K562 (cell line): ENCODE data around the gene NMNAT1. TPM values are rescaled to one million over a fixed set of nuclear protein-coding genes. Genes with fewer than 3 reads are reported as not detected.

ENCODE experiments used
- CGGBP1 ChIP-seq: fragments of 250-450 bp; sonication (Bioruptor Pico); IDR thresholded peaks from 2 replicates; pipeline ENCODE4 v1.9.0; 2021; ENCODE audit warnings: mild to moderate bottlenecking
- ETV5 ChIP-seq: sonication (generic); formaldehyde crosslinking; IDR thresholded peaks from 2 replicates; pipeline ENCODE4 v1.4.0; 2020; ENCODE audit warnings: low read depth, mild to moderate bottlenecking, missing genetic modification reagents
- FOXJ2 ChIP-seq: fragments of 200-800 bp; sonication (Bioruptor generic); IDR thresholded peaks from 2 replicates; pipeline ENCODE4 v1.6.1; 2016; ENCODE audit warnings: missing genetic modification characterization, missing compliant biosample characterization
- FUS ChIP-seq: fragments of 200-400 bp; formaldehyde crosslinking; optimal IDR thresholded peaks from 2 replicates; pipeline ENCODE3; 2017; ENCODE audit warnings: low read depth, low read length
- KLF10 ChIP-seq: fragments of 250-450 bp; sonication (Bioruptor Pico); IDR thresholded peaks from 2 replicates; pipeline ENCODE4 v1.6.1; 2021; ENCODE audit warnings: matching md5 sums
- KLF6 ChIP-seq: fragments of 250-450 bp; sonication (Bioruptor Pico); IDR thresholded peaks from 2 replicates; pipeline ENCODE4 v1.4.0; 2020; ENCODE audit warnings: mild to moderate bottlenecking, moderate library complexity, borderline replicate concordance
- MLLT1 ChIP-seq, 2 experiments: fragments of 450-650 bp; IDR thresholded peaks; 2 replicates each; pipeline ENCODE4 v1.6.1; 2016
- MYC ChIP-seq, 2 experiments: fragments of 250-450 bp in 1 of 2; sonication (Bioruptor Pico) in 1 of 2; IDR thresholded peaks; 2 replicates each; pipeline versions ENCODE4 v1.5.1 to v1.6.1; 2012 to 2021; ENCODE audit warnings: low read depth in 2 of 2, borderline replicate concordance in 1 of 2, improper control_type of control experiment in 1 of 2, low read length in 1 of 2, mild to moderate bottlenecking in 1 of 2, moderate library complexity in 1 of 2
- POLR3A ChIP-seq: IDR thresholded peaks from 2 replicates; pipeline ENCODE4 v1.6.1; 2011; ENCODE audit warnings: borderline replicate concordance, mild to moderate bottlenecking, moderate library complexity; ENCODE audit not compliant: insufficient read length, insufficient read depth; ENCODE audit errors: extremely low read depth
- TARDBP ChIP-seq: fragments of 450-650 bp; IDR thresholded peaks from 2 replicates; pipeline ENCODE4 v1.6.1; 2016
- ZBTB33 ChIP-seq: sonication (generic); formaldehyde crosslinking; IDR thresholded peaks from 2 replicates; pipeline ENCODE4 v1.8.1; 2023; ENCODE audit warnings: mild to moderate bottlenecking, missing genetic modification reagents
- ZKSCAN1 ChIP-seq: fragments of 150-350 bp; IDR thresholded peaks from 2 replicates; pipeline ENCODE4 v1.6.1; 2016; ENCODE audit warnings: low read depth, low read length
- ZNF444 ChIP-seq: fragments of 250-450 bp; sonication (Bioruptor Pico); IDR thresholded peaks from 2 replicates; pipeline ENCODE4 v1.4.0; 2020; ENCODE audit warnings: mild to moderate bottlenecking, moderate library complexity
- ZNF655 ChIP-seq: fragments of 250-450 bp; sonication (Bioruptor Pico); IDR thresholded peaks from 2 replicates; pipeline ENCODE4 v1.5.0; 2021
- polyA plus RNA-seq, 8 experiments: library from polyadenylated mRNA; depleted of rRNA in 4 of 8; stranded (reverse) in 5 of 8; unstranded in 3 of 8; fragments of >200 nt; fragmentation: Nextera tagmentation in 2 of 8; fragmentation: Illumina TruSeq in 1 of 8; extraction: Ambion mirVana in 2 of 8; extraction: Trizol in 1 of 8; gene quantifications; 2 replicates each; pipeline versions ENCODE4 v1.2.1 to v1.2.3, GENCODE V29; 2011 to 2014; ENCODE audit warnings: inconsistent platforms in 1 of 8, missing spikeins in 1 of 8
- total RNA-seq, 7 experiments: library from RNA; depleted of rRNA in 6 of 7; stranded (reverse); fragments of >200 nt in 6 of 7; fragmentation: Illumina TruSeq in 2 of 7; extraction: Trizol in 2 of 7; gene quantifications; 2 replicates each; pipeline versions ENCODE4 v1.2.1 to v1.2.3, GENCODE V29; 2011 to 2021; ENCODE audit warnings: low replicate concordance in 1 of 7
- TF ChIP-seq, protein P1 (sequence below), 2 experiments: fragments of 450-650 bp in 1 of 2; IDR thresholded peaks; 2 replicates each; pipeline ENCODE4 v1.6.1; 2011 to 2017; ENCODE audit warnings: low read depth in 2 of 2, antibody characterized with exemption in 1 of 2, borderline replicate concordance in 1 of 2, low read length in 1 of 2, mild to moderate bottlenecking in 1 of 2, mixed read lengths in 1 of 2; ENCODE audit not compliant: control insufficient read depth in 1 of 2

NMNAT1 gene
- total and polyA plus RNA-seq, 9 of the 15 experiments (the other 6 are each of a cell fraction or from before 2014, with no cell fraction given), result 5.1 to 14.6 (median 12.1) TPM

- TF ChIP-seq MLLT1 (IDR thresholded peaks at IDR 0.05) (peak in 1 of 2 experiments; percentile 88; a peak in 2 of 4 replicates), CGGBP1 (no peak), FOXJ2 (tag) (no peak), KLF10 (CRISPR knock-in tag) (no peak), ETV5 (CRISPR knock-in tag) (peak; percentile 65; the same call in 1 of the 2 replicates), ZNF655 (CRISPR knock-in tag) (no peak), ZKSCAN1 (no peak), ZBTB33 (CRISPR knock-in tag) (no peak), POLR3A (no peak), ZNF444 (CRISPR knock-in tag) (peak; percentile 25; the same call in 1 of the 2 replicates), TARDBP (no peak), MYC (IDR thresholded peaks at IDR 0.05; ENCODE audit: low read depth, low read length) (no peak), MYC (CRISPR knock-in tag; IDR thresholded peaks at IDR 0.05; ENCODE audit: borderline replicate concordance, low read depth) (no peak), FUS (no peak), KLF6 (CRISPR knock-in tag) (peak; percentile 89)
- TF ChIP-seq, protein P1, sequence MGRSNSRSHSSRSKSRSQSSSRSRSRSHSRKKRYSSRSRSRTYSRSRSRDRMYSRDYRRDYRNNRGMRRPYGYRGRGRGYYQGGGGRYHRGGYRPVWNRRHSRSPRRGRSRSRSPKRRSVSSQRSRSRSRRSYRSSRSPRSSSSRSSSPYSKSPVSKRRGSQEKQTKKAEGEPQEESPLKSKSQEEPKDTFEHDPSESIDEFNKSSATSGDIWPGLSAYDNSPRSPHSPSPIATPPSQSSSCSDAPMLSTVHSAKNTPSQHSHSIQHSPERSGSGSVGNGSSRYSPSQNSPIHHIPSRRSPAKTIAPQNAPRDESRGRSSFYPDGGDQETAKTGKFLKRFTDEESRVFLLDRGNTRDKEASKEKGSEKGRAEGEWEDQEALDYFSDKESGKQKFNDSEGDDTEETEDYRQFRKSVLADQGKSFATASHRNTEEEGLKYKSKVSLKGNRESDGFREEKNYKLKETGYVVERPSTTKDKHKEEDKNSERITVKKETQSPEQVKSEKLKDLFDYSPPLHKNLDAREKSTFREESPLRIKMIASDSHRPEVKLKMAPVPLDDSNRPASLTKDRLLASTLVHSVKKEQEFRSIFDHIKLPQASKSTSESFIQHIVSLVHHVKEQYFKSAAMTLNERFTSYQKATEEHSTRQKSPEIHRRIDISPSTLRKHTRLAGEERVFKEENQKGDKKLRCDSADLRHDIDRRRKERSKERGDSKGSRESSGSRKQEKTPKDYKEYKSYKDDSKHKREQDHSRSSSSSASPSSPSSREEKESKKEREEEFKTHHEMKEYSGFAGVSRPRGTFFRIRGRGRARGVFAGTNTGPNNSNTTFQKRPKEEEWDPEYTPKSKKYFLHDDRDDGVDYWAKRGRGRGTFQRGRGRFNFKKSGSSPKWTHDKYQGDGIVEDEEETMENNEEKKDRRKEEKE (IDR thresholded peaks at IDR 0.05; ENCODE audit: borderline replicate concordance in 1 of 2, control insufficient read depth in 1 of 2, low read depth in 2 of 2, low read length in 1 of 2), result no peak
These were observed 13.6 kb upstream of the NMNAT1 start (continued) for GRCh38 chr1:9929431-9930385.
